Adrenal gland (tissue), 5 donors: Measurements from ENCODE around the gene FOXO3.

Experiments
- POLR2A ChIP-seq, 2 donors: fragments of 450-650 bp; IDR thresholded peaks; one replicate each; pipeline ENCODE4 v1.6.1; 2017; ENCODE audit warnings: antibody characterized with exemption in 2 of 2, mild to moderate bottlenecking in 2 of 2, moderate library complexity in 1 of 2
- TF ChIP-seq, protein P1 (sequence below), 6 experiments: fragments of 450-650 bp in 4 of 6; fragments of 200-600 bp in 2 of 6; sonication (generic) in 1 of 6; IDR thresholded peaks; 1 replicate in 5 of 6; 2 replicates in 1 of 6; pipeline versions ENCODE4 v1.5.1 to v1.8.0; 2016 to 2021; ENCODE audit warnings: antibody characterized with exemption in 6 of 6, mild to moderate bottlenecking in 2 of 6, moderate library complexity in 1 of 6
- donor health status: DM: no; HTN: no; CAD: no.

DNA sequence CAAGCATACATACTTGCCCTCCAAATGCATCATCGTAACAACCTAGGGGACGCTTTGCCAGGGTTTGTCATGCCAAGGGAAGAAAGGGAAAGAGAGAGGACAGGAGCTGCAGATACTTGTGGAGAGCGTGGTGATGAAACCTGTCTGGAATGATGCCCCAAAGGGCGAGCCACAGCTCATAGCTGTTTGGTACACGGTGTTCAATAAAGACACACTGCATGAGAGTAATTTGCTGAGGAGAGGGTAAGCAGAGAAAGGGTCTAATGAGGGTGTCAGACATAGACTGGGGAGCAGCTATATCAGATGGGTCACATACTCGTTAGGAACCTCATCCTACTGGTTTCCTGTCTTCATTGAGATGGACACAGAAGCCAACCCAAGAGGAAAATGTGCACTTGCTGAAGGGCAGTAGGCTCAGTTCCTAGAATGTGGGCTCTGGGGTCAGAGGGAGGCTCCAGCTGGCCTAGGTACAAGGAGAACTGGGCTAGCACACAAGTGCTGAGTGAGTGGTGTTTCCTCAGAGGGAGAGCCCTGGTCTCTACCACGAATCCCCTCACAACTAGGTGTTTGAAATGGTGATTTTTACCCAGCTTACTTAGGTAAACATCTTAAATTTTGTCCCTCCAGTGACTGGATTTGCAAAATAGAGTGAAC lies 5.2 kb upstream of the FOXO3 start:
- TF ChIP-seq, protein P1, sequence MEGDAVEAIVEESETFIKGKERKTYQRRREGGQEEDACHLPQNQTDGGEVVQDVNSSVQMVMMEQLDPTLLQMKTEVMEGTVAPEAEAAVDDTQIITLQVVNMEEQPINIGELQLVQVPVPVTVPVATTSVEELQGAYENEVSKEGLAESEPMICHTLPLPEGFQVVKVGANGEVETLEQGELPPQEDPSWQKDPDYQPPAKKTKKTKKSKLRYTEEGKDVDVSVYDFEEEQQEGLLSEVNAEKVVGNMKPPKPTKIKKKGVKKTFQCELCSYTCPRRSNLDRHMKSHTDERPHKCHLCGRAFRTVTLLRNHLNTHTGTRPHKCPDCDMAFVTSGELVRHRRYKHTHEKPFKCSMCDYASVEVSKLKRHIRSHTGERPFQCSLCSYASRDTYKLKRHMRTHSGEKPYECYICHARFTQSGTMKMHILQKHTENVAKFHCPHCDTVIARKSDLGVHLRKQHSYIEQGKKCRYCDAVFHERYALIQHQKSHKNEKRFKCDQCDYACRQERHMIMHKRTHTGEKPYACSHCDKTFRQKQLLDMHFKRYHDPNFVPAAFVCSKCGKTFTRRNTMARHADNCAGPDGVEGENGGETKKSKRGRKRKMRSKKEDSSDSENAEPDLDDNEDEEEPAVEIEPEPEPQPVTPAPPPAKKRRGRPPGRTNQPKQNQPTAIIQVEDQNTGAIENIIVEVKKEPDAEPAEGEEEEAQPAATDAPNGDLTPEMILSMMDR (IDR thresholded peaks at IDR 0.05): no peak
- TF ChIP-seq POLR2A (IDR thresholded peaks at IDR 0.05): no peak
